GM12891 (cell line): ENCODE measurements around the gene SLC10A7.

Source experiments
- DNase-seq: peaks from one replicate; pipeline ENCODE4 v3.0.0; 2011; ENCODE audit warnings: low spot score; ENCODE audit not compliant: insufficient read length
- FAIRE-seq: peaks from 2 replicates; lab custom pipeline; 2011; peaks lifted over from hg19 to GRCh38; lab: Jason Lieb, UNC
- PAX5 ChIP-seq: IDR thresholded peaks from 2 replicates; pipeline ENCODE4 v1.6.1; 2011; ENCODE audit warnings: low read length, moderate library complexity, mild to moderate bottlenecking; ENCODE audit not compliant: insufficient read depth, severe bottlenecking
- POLR2A ChIP-seq: IDR thresholded peaks from 2 replicates; pipeline ENCODE4 v1.6.1; 2011; ENCODE audit warnings: low read depth, low read length, control low read depth
- POLR2AphosphoS5 ChIP-seq: IDR thresholded peaks from 2 replicates; pipeline ENCODE4 v1.6.1; 2011; ENCODE audit warnings: low read depth, low read length, control low read depth
- POU2F2 ChIP-seq: IDR thresholded peaks from 2 replicates; pipeline ENCODE4 v1.6.1; 2011; ENCODE audit warnings: low read depth, mild to moderate bottlenecking, control low read depth, low read length, moderate library complexity
- SPI1 ChIP-seq: IDR thresholded peaks from 2 replicates; pipeline ENCODE4 v1.6.1; 2011; ENCODE audit warnings: low read depth, low read length, control low read depth
- TAF1 ChIP-seq: IDR thresholded peaks from 2 replicates; pipeline ENCODE4 v1.6.1; 2011; ENCODE audit warnings: low read depth, low read length, control low read depth

The SLC10A7 gene

DNA sequence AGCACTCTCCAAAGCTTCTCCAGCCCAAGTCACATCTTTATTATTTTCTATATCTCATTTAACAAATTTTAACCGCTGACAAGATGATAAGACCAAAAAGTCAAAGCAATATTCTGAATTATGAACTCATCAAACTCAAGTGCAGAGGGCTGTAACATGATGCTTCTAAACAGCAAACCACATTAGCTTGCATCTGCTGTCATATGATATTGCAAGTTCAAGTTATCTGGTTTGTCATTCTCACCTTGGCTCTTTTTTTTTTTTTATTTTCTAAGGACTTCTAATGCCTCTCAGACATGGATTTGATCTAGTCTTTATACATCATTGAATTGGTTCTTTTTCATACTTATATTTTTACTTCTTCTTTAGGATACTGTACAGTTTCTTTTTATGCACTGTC lies 93.4 kb downstream of the SLC10A7 start:
- no peak for TF ChIP-seq POU2F2
- TF ChIP-seq SPI1: no peak
- TF ChIP-seq TAF1: no peak
- TF ChIP-seq POLR2A: no peak
- no peak for TF ChIP-seq POLR2AphosphoS5
- FAIRE-seq (no peak), DNase-seq (no peak)

DNA sequence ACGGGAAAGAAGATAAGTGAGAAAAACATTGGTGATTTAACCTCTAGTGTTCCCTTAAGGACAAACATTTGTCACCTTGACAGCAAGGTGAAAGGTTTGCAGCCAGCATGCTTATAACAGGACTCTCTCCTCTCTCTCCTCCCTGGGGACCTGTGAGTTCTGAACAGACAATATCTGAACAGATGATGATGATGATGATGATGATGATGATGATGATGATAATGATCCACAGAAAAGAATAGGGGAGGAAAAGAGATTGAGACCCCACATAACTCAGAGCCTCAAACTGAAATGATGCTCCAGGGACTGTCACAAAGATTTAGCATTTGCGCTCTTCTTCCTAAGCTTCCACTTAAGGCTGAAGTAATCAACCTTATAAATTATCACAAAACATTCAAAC lies 103.9 kb downstream of the SLC10A7 start:
- DNase-seq (no peak), FAIRE-seq (no peak)
- TF ChIP-seq PAX5 (no peak), TAF1 (no peak)

DNA sequence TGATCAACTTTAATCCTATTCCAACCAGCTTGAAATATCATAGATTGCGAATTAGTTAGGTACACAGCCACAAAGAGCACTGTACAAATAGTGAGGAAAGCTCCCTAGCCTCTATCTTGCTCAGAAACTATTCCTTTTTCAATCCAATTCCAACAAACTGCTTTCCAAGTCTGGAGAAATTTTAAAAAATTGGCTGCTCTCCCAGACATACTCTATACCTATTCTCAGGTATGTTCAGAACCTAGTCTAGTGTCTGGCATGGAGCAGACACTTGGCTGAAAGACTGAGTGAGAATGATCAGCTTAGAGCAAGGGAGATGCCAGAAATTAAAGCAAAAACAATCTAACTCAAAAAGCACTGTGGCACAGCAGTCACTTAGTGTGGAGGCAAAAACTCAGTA lies 105.9 kb downstream of the SLC10A7 start:
- TF ChIP-seq POLR2A (no peak), SPI1 (no peak), POLR2AphosphoS5 (no peak), PAX5 (no peak), POU2F2 (no peak), TAF1 (no peak)
- FAIRE-seq (no peak), DNase-seq (no peak)

DNA sequence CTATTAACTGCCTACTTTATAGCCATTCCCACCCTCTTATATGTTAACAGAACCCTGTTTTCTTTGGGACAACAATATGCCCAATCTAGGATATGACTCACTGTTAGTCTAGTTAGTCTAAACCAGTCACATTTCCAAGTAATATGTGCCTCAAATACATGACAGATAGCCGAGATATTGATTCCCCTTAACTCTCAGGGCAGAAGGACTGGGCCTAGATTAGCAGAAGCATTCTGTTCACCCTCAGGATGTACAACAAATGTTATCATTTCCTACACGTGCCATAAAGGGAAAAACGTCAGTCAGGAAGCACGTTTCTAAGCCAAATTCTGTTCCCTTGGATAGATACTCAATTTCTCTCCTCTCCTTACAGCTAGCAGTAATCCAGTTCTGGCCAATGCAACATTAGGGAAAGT lies 114.1 kb downstream of the SLC10A7 start:
- FAIRE-seq (no peak), DNase-seq (no peak)
- TF ChIP-seq SPI1 (no peak), TAF1 (no peak), PAX5 (no peak), POU2F2 (no peak), POLR2A (no peak), POLR2AphosphoS5 (no peak)

DNA sequence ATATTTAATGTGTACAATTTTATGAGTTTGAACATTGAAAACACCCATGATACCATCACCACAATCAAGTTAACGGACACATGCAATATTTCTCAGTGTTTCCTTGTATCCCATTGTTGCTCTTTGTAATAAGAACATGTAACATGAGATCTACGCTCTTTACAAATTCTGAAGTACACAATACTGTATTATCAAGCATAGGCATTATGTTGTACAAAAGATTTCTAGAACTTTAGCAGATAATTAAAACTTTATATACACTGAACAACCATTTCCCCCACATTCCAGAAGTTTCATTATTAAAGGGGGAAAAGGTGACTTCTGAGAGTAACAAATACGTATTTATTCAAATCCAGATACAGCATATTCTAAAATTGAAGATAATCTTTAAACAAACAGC lies 114.5 kb downstream of the SLC10A7 start:
- no peak for FAIRE-seq
- no peak for DNase-seq
- TF ChIP-seq TAF1 (no peak), POLR2A (no peak), SPI1 (no peak), POU2F2 (no peak), PAX5 (no peak), POLR2AphosphoS5 (no peak)

DNA sequence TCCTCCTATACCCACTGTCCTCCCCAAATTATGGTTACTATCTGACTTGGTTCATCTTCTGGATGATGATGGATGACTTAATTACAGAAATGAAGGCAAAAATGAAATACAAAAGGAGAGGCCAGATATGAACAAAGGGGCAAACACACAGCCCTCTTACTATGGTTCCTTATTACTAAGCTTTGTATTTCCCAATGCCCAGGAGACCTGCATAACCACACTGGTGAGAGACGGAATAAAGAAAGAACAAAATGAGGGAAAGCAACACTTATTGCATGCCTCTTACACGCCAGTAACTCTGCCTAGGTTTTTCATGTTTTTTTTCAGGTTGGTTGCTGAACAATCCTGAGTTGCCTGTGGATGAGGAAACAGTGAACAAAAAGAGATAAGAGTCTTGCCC lies 120.5 kb downstream of the SLC10A7 start:
- FAIRE-seq (no peak), DNase-seq (no peak)
- TF ChIP-seq POLR2A (no peak), PAX5 (no peak), SPI1 (no peak), TAF1 (no peak), POLR2AphosphoS5 (no peak), POU2F2 (no peak)

DNA sequence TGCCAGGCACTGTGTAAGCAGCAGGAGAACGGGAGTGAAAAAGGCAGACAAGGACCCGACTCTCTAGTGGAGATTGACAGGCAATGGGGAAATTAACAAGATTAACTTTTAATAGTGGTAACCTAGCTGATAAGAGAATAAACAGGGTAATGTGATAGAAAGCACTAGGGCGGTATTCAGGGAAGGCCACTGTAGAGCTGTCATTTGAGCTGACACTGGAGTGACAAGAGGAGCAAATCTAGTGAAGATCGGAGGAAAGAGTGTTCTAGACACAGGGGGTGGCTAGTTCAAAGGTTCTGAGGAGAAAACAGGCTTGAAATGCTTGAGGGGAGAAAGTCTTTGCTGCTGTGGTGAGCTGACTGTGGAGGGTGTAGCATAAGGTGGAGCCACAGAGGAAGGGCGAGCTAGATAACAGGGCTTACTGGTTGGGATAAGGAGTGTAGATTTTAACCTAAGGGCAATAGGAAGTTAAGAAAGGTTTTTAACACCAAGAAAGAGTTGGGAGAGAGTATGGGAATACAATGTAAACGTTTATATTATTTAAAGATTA lies 122.8 kb downstream of the SLC10A7 start:
- DNase-seq: no peak
- TF ChIP-seq TAF1: no peak
- TF ChIP-seq PAX5: no peak
- no peak for TF ChIP-seq POLR2AphosphoS5
- no peak for TF ChIP-seq POU2F2
- no peak for TF ChIP-seq SPI1
- no peak for TF ChIP-seq POLR2A
- FAIRE-seq: no peak

DNA sequence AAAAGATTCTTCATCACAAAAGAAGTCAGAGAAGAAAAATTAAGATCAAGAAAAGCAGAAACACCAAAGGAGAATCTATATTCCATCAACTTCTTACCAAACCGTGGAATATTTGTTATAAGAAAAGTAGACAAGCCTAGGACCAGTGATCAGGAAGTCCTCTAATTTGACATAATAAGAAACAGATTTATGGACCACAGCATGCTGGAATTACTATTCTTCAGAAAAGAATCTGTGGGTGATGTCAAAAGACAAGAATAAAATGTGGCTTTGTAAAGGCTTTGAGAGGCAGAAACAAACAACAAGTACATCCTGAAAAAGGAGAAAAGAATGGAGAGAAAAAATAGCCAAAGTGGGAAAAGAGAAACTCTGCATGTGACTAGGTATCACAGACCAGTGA lies 123.3 kb downstream of the SLC10A7 start:
- no peak for TF ChIP-seq TAF1
- no peak for TF ChIP-seq POU2F2
- no peak for TF ChIP-seq POLR2AphosphoS5
- TF ChIP-seq PAX5: no peak
- TF ChIP-seq SPI1: no peak
- TF ChIP-seq POLR2A: no peak
- FAIRE-seq: no peak
- no peak for DNase-seq

DNA sequence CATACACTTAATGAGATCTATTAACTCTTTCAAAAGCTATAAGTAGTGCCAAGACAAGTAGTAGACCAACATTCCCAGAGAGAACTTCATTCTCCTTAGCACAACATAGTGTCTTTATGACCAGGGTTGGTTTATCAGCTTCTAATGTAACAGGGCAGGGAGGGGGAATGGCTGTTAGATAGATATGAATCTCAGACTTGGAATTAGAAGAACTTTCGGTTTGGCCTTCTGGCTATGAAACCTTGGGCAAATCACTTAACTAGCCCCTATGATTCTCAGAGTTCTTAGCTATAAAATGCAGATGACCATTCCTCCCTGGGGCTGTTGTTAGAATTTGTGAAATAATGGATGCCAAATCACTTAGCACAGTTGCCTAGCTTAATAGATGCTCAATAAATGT lies 132.2 kb downstream of the SLC10A7 start:
- FAIRE-seq (no peak), DNase-seq (no peak)
- TF ChIP-seq TAF1: no peak
- TF ChIP-seq POU2F2: no peak
- TF ChIP-seq SPI1: no peak
- no peak for TF ChIP-seq PAX5
- TF ChIP-seq POLR2A: no peak
- no peak for TF ChIP-seq POLR2AphosphoS5

DNA sequence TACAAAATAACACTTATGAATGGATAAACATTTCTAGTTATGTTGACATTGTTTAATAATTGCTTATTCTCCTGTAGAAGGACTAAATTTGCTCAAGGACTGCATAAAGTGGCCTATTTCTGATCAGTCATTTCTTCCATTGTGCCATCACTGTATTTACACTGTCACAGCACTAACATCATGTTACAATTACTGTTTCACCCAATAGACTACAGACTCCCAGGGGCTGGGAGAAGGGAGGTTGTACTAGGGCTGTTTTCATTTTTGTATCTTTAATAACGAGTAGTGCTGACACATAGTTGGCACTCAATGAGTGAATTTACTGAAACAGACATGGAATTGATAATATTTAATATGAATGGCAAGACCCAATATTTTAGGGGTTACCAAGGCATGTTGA lies 139.5 kb downstream of the SLC10A7 start:
- FAIRE-seq (peak; percentile 13), DNase-seq (no peak)
- no peak for TF ChIP-seq TAF1
- no peak for TF ChIP-seq PAX5
- no peak for TF ChIP-seq POLR2AphosphoS5
- TF ChIP-seq SPI1: no peak
- no peak for TF ChIP-seq POLR2A
- no peak for TF ChIP-seq POU2F2
